ENCODE data around the gene HSD17B12. TPM values are rescaled to one million over a fixed set of nuclear protein-coding genes. Genes with fewer than 3 reads are reported as not detected.

Gene HSD17B12
- total RNA-seq, 1 experiment from 2014 or later, result 307 TPM

- CTCF ChIA-PET, result no interaction called here
- peaks cover 12% of the 10 kb centered on the region for H3K9me3 ChIP-seq (ENCODE audit: low read depth, low read length, poor library complexity, severe bottlenecking)
- DNase-seq (ENCODE audit: low spot score), result no peak
- no peaks in the 10 kb centered on the region for H3K4me1 ChIP-seq (ENCODE audit: insufficient read depth, low read length, poor library complexity, severe bottlenecking)
- POLR2A ChIA-PET (ENCODE audit: low non-redundant PET), result no interaction called here
- no peak overlapping the region for H3K4me3 ChIP-seq (ENCODE audit: low read depth, low read length, poor library complexity, severe bottlenecking)
- intact Hi-C loops (cut with micrococcal nuclease; ENCODE audit: unreplicated experiment), result no loop called here
- no peak overlapping the region for H3K27ac ChIP-seq (ENCODE audit: low read depth, low read length, poor library complexity, severe bottlenecking)
- H3K36me3 ChIP-seq (ENCODE audit: insufficient read depth, low read length, poor library complexity, severe bottlenecking), result peaks cover 28% of the 10 kb centered on the region
- TF ChIP-seq, protein P1, sequence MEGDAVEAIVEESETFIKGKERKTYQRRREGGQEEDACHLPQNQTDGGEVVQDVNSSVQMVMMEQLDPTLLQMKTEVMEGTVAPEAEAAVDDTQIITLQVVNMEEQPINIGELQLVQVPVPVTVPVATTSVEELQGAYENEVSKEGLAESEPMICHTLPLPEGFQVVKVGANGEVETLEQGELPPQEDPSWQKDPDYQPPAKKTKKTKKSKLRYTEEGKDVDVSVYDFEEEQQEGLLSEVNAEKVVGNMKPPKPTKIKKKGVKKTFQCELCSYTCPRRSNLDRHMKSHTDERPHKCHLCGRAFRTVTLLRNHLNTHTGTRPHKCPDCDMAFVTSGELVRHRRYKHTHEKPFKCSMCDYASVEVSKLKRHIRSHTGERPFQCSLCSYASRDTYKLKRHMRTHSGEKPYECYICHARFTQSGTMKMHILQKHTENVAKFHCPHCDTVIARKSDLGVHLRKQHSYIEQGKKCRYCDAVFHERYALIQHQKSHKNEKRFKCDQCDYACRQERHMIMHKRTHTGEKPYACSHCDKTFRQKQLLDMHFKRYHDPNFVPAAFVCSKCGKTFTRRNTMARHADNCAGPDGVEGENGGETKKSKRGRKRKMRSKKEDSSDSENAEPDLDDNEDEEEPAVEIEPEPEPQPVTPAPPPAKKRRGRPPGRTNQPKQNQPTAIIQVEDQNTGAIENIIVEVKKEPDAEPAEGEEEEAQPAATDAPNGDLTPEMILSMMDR (conservative IDR thresholded peaks at IDR 0.05; ENCODE audit: low read depth, low read length), result no peak
- TF ChIP-seq EZH2 (IDR thresholded peaks at IDR 0.05; ENCODE audit: borderline replicate concordance, low read depth, low read length, poor library complexity, severe bottlenecking), result no peak
- BruUV-seq (replicated peaks), result no TSS peak
- H3K27me3 ChIP-seq (replicated peaks; ENCODE audit: insufficient read depth, low read depth, low read length, poor library complexity), result no peaks in the 10 kb centered on the region
Observed at GRCh38 chr11:43712676-43713075, 32.1 kb downstream of the HSD17B12 start.

GRCh38 chr11:43718373-43718772, 37.8 kb downstream of the HSD17B12 start:
- Histone ChIP-seq H3K36me3 (ENCODE audit: insufficient read depth, low read length, poor library complexity, severe bottlenecking) (peaks cover 20% of the 10 kb centered on the region), H3K27me3 (replicated peaks; ENCODE audit: insufficient read depth, low read depth, low read length, poor library complexity) (no peaks in the 10 kb centered on the region), H3K27ac (ENCODE audit: low read depth, low read length, poor library complexity, severe bottlenecking) (no peak overlapping the region), H3K9me3 (ENCODE audit: low read depth, low read length, poor library complexity, severe bottlenecking) (peaks cover 20% of the 10 kb centered on the region), H3K4me3 (ENCODE audit: low read depth, low read length, poor library complexity, severe bottlenecking) (no peak overlapping the region), H3K4me1 (ENCODE audit: insufficient read depth, low read length, poor library complexity, severe bottlenecking) (no peaks in the 10 kb centered on the region)
- intact Hi-C loops (cut with micrococcal nuclease; ENCODE audit: unreplicated experiment), result no loop called here
- no peak for TF ChIP-seq EZH2 (IDR thresholded peaks at IDR 0.05; ENCODE audit: borderline replicate concordance, low read depth, low read length, poor library complexity, severe bottlenecking)
- TF ChIP-seq, protein P1 (conservative IDR thresholded peaks at IDR 0.05; ENCODE audit: low read depth, low read length), result no peak
- no TSS peak for BruUV-seq (replicated peaks)
- POLR2A ChIA-PET (ENCODE audit: low non-redundant PET), result no interaction called here
- CTCF ChIA-PET, result no interaction called here
- no peak for DNase-seq (ENCODE audit: low spot score)

GRCh38 chr11:43723617-43724016, 43.1 kb downstream of the HSD17B12 start:
- H3K4me1 ChIP-seq (ENCODE audit: insufficient read depth, low read length, poor library complexity, severe bottlenecking), result no peaks in the 10 kb centered on the region
- H3K9me3 ChIP-seq (ENCODE audit: low read depth, low read length, poor library complexity, severe bottlenecking), result peaks cover 1% of the 10 kb centered on the region
- H3K27ac ChIP-seq (ENCODE audit: low read depth, low read length, poor library complexity, severe bottlenecking), result no peak overlapping the region
- intact Hi-C loops (cut with micrococcal nuclease; ENCODE audit: unreplicated experiment), result no loop called here
- POLR2A ChIA-PET (ENCODE audit: low non-redundant PET), result interaction anchor here (0.6 kb wide), 1 partner anchor 358 kb away, joined by 3 read pairs; no protein-coding TSS in a partner anchor
- H3K27me3 ChIP-seq (replicated peaks; ENCODE audit: insufficient read depth, low read depth, low read length, poor library complexity), result no peaks in the 10 kb centered on the region
- no peak for TF ChIP-seq EZH2 (IDR thresholded peaks at IDR 0.05; ENCODE audit: borderline replicate concordance, low read depth, low read length, poor library complexity, severe bottlenecking)
- TF ChIP-seq, protein P1 (conservative IDR thresholded peaks at IDR 0.05; ENCODE audit: low read depth, low read length), result no peak
- H3K4me3 ChIP-seq (ENCODE audit: low read depth, low read length, poor library complexity, severe bottlenecking), result no peak overlapping the region
- BruUV-seq (replicated peaks), result no TSS peak
- CTCF ChIA-PET, result interaction anchor here (1.2 kb wide), 1 partner anchor 43 kb away, joined by 4 read pairs; the partner anchor contains the start of gene HSD17B12
- peaks cover 19% of the 10 kb centered on the region for H3K36me3 ChIP-seq (ENCODE audit: insufficient read depth, low read length, poor library complexity, severe bottlenecking)
- no peak for DNase-seq (ENCODE audit: low spot score)
